Kidney (tissue), 14 donors: ENCODE measurements around the gene CSNK1D. TPM values are rescaled to one million over a fixed set of nuclear protein-coding genes. Genes with fewer than 3 reads are reported as not detected.

Source experiments
- DNase-seq, 5 donors: peaks; one replicate each; pipeline ENCODE4 v3.0.0-alpha.2; 2013 to 2020
- FAIRE-seq: peaks from 2 replicates; lab custom pipeline; 2012; peaks lifted over from hg19 to GRCh38; lab: Jason Lieb, UNC
- H3K27ac ChIP-seq, 2 donors: one replicate each; pipeline ENCODE4 v1.7.0; 2013; ENCODE audit warnings: low read depth in 2 of 2, low read length in 2 of 2, inconsistent platforms in 1 of 2
- H3K27me3 ChIP-seq: one replicate; pipeline ENCODE4 v1.7.1; 2013; ENCODE audit warnings: low read length, inconsistent platforms; ENCODE audit not compliant: control insufficient read depth, insufficient read depth
- H3K36me3 ChIP-seq, 3 donors: one replicate each; pipeline versions ENCODE4 v1.7.0 to v1.7.1; 2013; ENCODE audit warnings: low read length in 3 of 3, control low read depth in 1 of 3, inconsistent platforms in 1 of 3; ENCODE audit not compliant: insufficient read depth in 3 of 3, control insufficient read depth in 2 of 3
- H3K4me1 ChIP-seq, 3 donors: one replicate each; pipeline versions ENCODE4 v1.7.0 to v1.7.1; 2013; ENCODE audit warnings: low read length in 3 of 3, inconsistent platforms in 1 of 3, low read depth in 1 of 3; ENCODE audit not compliant: control insufficient read depth in 2 of 3, insufficient read depth in 2 of 3
- H3K4me3 ChIP-seq, 3 donors: one replicate each; pipeline versions ENCODE4 v1.7.0 to v1.8.1; 2013; ENCODE audit warnings: low read length in 3 of 3, control low read depth in 1 of 3, inconsistent platforms in 1 of 3
- H3K9ac ChIP-seq, 3 donors: one replicate each; pipeline versions ENCODE4 v1.7.0 to v1.7.1; 2013; ENCODE audit warnings: low read length in 3 of 3, control low read depth in 1 of 3, inconsistent platforms in 1 of 3
- H3K9me3 ChIP-seq, 3 donors: one replicate each; pipeline versions ENCODE4 v1.7.0 to v1.7.1; 2013; ENCODE audit warnings: low read length in 3 of 3, control low read depth in 1 of 3, inconsistent platforms in 1 of 3; ENCODE audit not compliant: control insufficient read depth in 2 of 3, insufficient read depth in 1 of 3
- intact Hi-C: fragments of 100-400 bp; cut with DNase I; formaldehyde crosslinking; loops from one replicate; pipeline ENCODE4 v1.11.1; 2022
- polyA plus RNA-seq: library from polyadenylated mRNA; stranded (reverse); fragments of 350-450 nt; fragmentation: Illumina TruSeq; extraction: RNeasy Lipid Tissue Mini Kit (QIAGEN cat#74804); gene quantifications from one replicate; pipeline ENCODE4 v1.2.3, GENCODE V29; 2014; ENCODE audit warnings: low read depth, low replicate concordance; ENCODE audit not compliant: insufficient read depth
- total RNA-seq: library from RNA; stranded (reverse); fragmentation: NEBNext Ultra II Directional; extraction: Animal tissue kit (Norgen Biotek cat#: 25700); gene quantifications from one replicate; pipeline ENCODE4 v1.2.1, GENCODE V29; 2021
- TF ChIP-seq, protein P1 (sequence below): IDR thresholded peaks from 3 replicates; pipeline ENCODE4 v1.5.1; 2012; ENCODE audit warnings: mild to moderate bottlenecking, moderate library complexity, borderline replicate concordance; ENCODE audit not compliant: insufficient read depth; ENCODE audit errors: extremely low read depth
- donor health status: control.
- donor health status: control.
- donor health status: control.
- donor health status: control.
- donor health status: control.
- donor health status: DM: yes; HTN: yes; CAD: no.
- donor health status: Normal renal cell carcinoma (clear cell type).

The CSNK1D gene
- total and polyA plus RNA-seq, 2 donors from 2014 or later: 69.7 to 160 TPM

- Histone ChIP-seq H3K4me1 (no peaks in the 10 kb centered on the region), H3K27me3 (no peaks in the 10 kb centered on the region), H3K9ac (no peak overlapping the region), H3K36me3 (no peaks in the 10 kb centered on the region), H3K4me3 (no peak overlapping the region), H3K9me3 (no peaks in the 10 kb centered on the region), H3K27ac (no peak overlapping the region)
- FAIRE-seq: no peak
- no peak for DNase-seq
- TF ChIP-seq, protein P1, sequence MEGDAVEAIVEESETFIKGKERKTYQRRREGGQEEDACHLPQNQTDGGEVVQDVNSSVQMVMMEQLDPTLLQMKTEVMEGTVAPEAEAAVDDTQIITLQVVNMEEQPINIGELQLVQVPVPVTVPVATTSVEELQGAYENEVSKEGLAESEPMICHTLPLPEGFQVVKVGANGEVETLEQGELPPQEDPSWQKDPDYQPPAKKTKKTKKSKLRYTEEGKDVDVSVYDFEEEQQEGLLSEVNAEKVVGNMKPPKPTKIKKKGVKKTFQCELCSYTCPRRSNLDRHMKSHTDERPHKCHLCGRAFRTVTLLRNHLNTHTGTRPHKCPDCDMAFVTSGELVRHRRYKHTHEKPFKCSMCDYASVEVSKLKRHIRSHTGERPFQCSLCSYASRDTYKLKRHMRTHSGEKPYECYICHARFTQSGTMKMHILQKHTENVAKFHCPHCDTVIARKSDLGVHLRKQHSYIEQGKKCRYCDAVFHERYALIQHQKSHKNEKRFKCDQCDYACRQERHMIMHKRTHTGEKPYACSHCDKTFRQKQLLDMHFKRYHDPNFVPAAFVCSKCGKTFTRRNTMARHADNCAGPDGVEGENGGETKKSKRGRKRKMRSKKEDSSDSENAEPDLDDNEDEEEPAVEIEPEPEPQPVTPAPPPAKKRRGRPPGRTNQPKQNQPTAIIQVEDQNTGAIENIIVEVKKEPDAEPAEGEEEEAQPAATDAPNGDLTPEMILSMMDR: no peak
- intact Hi-C loops: no loop called here
Measured at GRCh38 chr17:82223517-82223916, 50.0 kb downstream of the CSNK1D start.

DNA sequence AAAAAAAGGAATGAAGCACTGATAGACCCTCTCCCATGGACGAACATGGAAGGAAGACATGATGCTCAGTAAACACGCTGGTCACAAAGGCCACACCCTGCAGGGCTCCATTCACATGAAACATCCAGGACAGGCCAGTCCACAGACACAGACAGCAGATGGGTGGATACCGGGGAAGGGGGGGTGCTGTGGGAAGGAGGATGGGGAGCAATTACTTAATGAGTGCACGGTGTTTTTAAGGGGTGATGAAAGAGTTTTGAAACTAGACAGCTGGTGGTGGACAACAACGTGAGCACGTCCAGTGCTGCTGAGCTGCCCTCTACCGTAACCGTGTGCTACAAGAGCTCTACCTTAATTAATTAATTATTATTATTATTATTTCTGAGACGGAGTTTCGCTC is 50.7 kb downstream of the CSNK1D start:
- intact Hi-C loops: no loop called here
- Histone ChIP-seq H3K27me3 (no peaks in the 10 kb centered on the region), H3K27ac (no peak overlapping the region), H3K36me3 (no peaks in the 10 kb centered on the region), H3K4me3 (no peak overlapping the region), H3K9me3 (no peaks in the 10 kb centered on the region), H3K4me1 (no peaks in the 10 kb centered on the region), H3K9ac (no peak overlapping the region)
- no peak for DNase-seq
- TF ChIP-seq, protein P1: no peak
- FAIRE-seq: no peak

DNA sequence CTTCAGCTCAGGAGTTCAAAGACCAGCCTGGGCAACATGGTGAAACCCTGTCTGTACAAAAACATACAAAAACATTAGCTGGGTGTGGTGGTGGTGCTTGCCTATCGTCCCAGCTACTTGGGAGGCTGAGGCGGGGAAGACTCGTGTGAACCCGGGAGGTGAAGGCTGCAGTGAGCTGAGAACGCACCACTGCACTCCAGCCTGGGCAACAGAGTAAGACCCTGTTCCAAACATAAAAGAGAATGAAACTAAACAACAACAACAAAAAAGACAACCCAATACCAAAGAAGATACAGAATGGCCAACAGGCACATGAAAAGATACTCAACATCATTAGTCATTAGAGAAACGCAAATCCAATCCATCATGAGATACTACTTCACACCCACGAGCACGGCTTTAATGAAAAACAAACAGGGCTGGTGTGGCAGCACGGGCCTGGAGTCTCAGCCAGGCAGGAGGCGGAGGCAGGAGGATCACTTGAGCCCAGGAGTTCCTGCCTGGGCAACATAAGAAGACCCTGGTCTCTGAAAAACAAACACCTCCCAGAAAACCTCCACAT is 52.1 kb downstream of the CSNK1D start:
- Histone ChIP-seq H3K27ac (no peak overlapping the region), H3K9ac (no peak overlapping the region), H3K27me3 (no peaks in the 10 kb centered on the region), H3K4me1 (peaks cover 0 to 11% (median 5%) of the 10 kb centered on the region in 3 donors), H3K36me3 (no peaks in the 10 kb centered on the region), H3K4me3 (no peak overlapping the region), H3K9me3 (no peaks in the 10 kb centered on the region)
- intact Hi-C loops: no loop called here
- TF ChIP-seq, protein P1: no peak
- FAIRE-seq: no peak
- DNase-seq: no peak
